ENCODE results near the gene CALN1. TPM values are rescaled to one million over a fixed set of nuclear protein-coding genes. Genes with fewer than 3 reads are reported as not detected.

The CALN1 gene
- total and polyA plus RNA-seq, 2 experiments from 2014 or later, result 7.6 to 14.5 TPM

DNA sequence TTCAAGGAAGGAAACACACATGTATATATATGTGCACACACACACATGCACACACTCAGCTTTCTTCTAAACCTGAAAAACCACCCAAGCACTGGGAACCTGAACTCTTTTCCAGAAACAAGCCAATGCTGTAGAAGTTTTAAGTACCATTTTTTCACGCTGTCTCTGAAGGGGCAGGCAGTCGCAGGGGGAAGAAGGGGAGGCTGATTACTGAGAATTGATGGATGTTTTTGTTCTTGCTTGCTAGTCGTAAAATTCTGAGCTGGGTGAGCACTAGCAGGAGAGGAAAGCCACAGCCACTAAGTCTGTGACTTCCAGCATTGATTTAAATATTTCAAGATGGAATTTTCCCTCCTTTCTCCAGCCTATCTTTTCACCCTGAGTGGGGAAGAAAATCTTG is 391.8 kb downstream of the CALN1 start:
- no peak overlapping the region for H3K27ac Mint-ChIP-seq
- Histone ChIP-seq H3K4me1 (ENCODE audit: insufficient read depth) (no peaks in the 10 kb centered on the region), H3F3A (replicated peaks; ENCODE audit: low read depth) (no peaks in the 10 kb centered on the region), H3K4me2 (no peak overlapping the region), H3K4me3 (no peak overlapping the region), H4K20me1 (replicated peaks; ENCODE audit: insufficient read depth) (no peaks in the 10 kb centered on the region), H3K36me3 (ENCODE audit: insufficient read depth) (no peaks in the 10 kb centered on the region; the same call in 1 of the 2 replicates), H3K9me2 (ENCODE audit: insufficient read depth) (0 out of 2 replicates have a peak, but pooled peaks cover 7% of the 10 kb centered on the region), H2AFZ (no peak overlapping the region), H3K27me3 (ENCODE audit: insufficient read depth) (no peaks in the 10 kb centered on the region), H3K79me2 (replicated peaks; ENCODE audit: insufficient read depth) (no peaks in the 10 kb centered on the region), H3K27ac (ENCODE audit: low read depth) (no peak overlapping the region)
- no peaks in the 10 kb centered on the region for H3K27me3 Mint-ChIP-seq (ENCODE audit: insufficient read depth, low read depth, poor library complexity)
- no peak overlapping the region for H3K4me3 Mint-ChIP-seq
- no peak for DNase-seq (ENCODE audit: low spot score)
- H3K9me3 Mint-ChIP-seq, result peaks cover 2% of the 10 kb centered on the region; the same call in 1 of the 3 replicates
- TF ChIP-seq REST (IDR thresholded peaks at IDR 0.05; ENCODE audit: unreplicated experiment) (no peak), EZH2phosphoT487 (IDR thresholded peaks at IDR 0.05; ENCODE audit: unreplicated experiment) (no peak), CREB1 (CRISPR knock-in tag; IDR thresholded peaks at IDR 0.05; ENCODE audit: low read depth) (no peak), ZNF331 (CRISPR knock-in tag; IDR thresholded peaks at IDR 0.05; ENCODE audit: low read depth) (no peak), STAT1 (IDR thresholded peaks at IDR 0.05; ENCODE audit: unreplicated experiment) (no peak), POLR2AphosphoS5 (IDR thresholded peaks at IDR 0.05; ENCODE audit: low read depth) (no peak), ZNF114 (CRISPR knock-in tag; IDR thresholded peaks at IDR 0.05) (no peak), NANOG (IDR thresholded peaks at IDR 0.05; ENCODE audit: borderline replicate concordance) (no peak), ZNF462 (CRISPR knock-in tag; IDR thresholded peaks at IDR 0.05) (no peak), ETS1 (IDR thresholded peaks at IDR 0.05) (no peak), JUNB (IDR thresholded peaks at IDR 0.05; ENCODE audit: unreplicated experiment) (no peak), CTCF (conservative IDR thresholded peaks at IDR 0.05; ENCODE audit: low read depth in 2 of 2) (no peak)
- H3K4me1 Mint-ChIP-seq, result no peaks in the 10 kb centered on the region
- H3K36me3 Mint-ChIP-seq (ENCODE audit: low read depth), result peaks cover 10% of the 10 kb centered on the region; the same call in 2 of the 3 replicates
- ATAC-seq, result no peak

All from GM23338 (cell line).